Coronary artery (tissue), 2 donors: ENCODE results near the gene PAX5.

Experiments
- DNase-seq: peaks from one replicate; pipeline ENCODE4 v3.0.0-alpha.2; 2017; ENCODE audit warnings: low spot score
- H3K27ac ChIP-seq, 2 donors: fragments of 200-600 bp; sonication (generic); one replicate each; pipeline ENCODE4 v1.5.1; 2016 to 2019
- H3K4me3 ChIP-seq: fragments of 200-600 bp; sonication (generic); 2 replicates; pipeline ENCODE4 v1.5.1; 2016; ENCODE audit warnings: mild to moderate bottlenecking, moderate library complexity
- CTCF ChIP-seq: fragments of 200-600 bp; sonication (generic); IDR thresholded peaks from one replicate; pipeline ENCODE4 v1.5.1; 2019; ENCODE audit warnings: antibody characterized with exemption

PAX5 gene

GRCh38 chr9:36794461-36794860, 239.6 kb downstream of the PAX5 start:
- H3K4me3 ChIP-seq = no peak overlapping the region
- H3K27ac ChIP-seq = no peak overlapping the region
- DNase-seq = no peak
- TF ChIP-seq CTCF = no peak

- DNase-seq = no peak
- no peak overlapping the region for H3K4me3 ChIP-seq
These were observed 240.8 kb downstream of the PAX5 start for GRCh38 chr9:36793277-36793676.

GRCh38 chr9:36791222-36791950, 242.7 kb downstream of the PAX5 start:
- DNase-seq = no peak
- Histone ChIP-seq H3K27ac (no peak overlapping the region), H3K4me3 (no peak overlapping the region)
- no peak for TF ChIP-seq CTCF

More at GRCh38 chr9:36793277-36793676, 240.8 kb downstream of the PAX5 start:
- H3K27ac ChIP-seq = no peak overlapping the region
- no peak for TF ChIP-seq CTCF

DNA sequence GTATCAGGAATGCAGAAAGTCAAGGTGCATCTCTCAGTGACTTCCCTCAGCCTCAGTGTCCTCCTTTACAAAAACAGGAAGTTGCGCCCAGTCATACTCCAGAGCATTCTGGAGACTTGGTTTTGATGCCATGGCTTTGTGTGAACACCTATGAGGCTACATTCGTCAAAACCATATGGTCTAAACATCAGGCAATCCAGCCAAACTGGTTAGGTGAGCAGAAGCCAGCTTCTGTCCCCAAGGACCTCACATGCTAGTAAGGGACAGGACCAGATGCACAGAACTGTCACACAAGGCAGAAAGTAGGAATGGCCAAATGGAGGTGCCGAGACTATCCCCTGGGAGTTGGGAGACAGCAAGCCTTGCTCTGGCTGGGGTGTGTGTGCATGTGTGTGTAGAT, 244.2 kb downstream of the PAX5 start:
- no peak overlapping the region for H3K4me3 ChIP-seq
- no peak overlapping the region for H3K27ac ChIP-seq
- no peak for DNase-seq
- TF ChIP-seq CTCF = no peak

- no peak overlapping the region for H3K27ac ChIP-seq
- TF ChIP-seq CTCF = no peak
- H3K4me3 ChIP-seq = no peak overlapping the region
- no peak for DNase-seq
These were observed 245.5 kb downstream of the PAX5 start for GRCh38 chr9:36788534-36788933.

DNA sequence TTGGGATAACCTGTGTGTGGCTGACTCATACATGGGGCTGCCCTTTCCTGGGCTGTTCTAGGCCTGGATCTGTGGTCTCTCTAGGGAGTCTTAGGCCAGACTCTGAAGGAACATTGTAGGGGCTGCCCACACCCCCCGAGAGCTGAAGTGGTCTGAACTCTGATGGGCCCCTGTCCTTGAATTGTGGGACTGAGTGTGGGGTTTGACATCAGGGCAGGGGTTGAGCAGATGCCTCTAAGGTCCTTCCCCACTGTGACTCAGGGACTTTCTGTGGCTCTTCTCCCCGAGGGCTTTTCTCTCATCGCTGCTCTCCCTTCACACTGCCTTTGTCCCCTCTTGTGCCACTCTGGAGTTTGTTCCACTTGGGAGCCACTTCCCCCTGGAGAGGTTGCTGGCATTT, 246.4 kb downstream of the PAX5 start:
- no peak overlapping the region for H3K27ac ChIP-seq
- no peak for DNase-seq
- no peak overlapping the region for H3K4me3 ChIP-seq
- no peak for TF ChIP-seq CTCF
